Ishikawa (cell line): ENCODE data around the gene ZNF628.

ENCODE experiments used
- CEBPB ChIP-seq: IDR thresholded peaks from 2 replicates; pipeline ENCODE4 v1.6.1; 2012
- CREB1 ChIP-seq: IDR thresholded peaks from 2 replicates; pipeline ENCODE4 v1.6.1; 2012; ENCODE audit warnings: low read depth
- EGR1 ChIP-seq: IDR thresholded peaks from 2 replicates; pipeline ENCODE4 v1.6.1; 2012
- EP300 ChIP-seq: IDR thresholded peaks from 2 replicates; pipeline ENCODE4 v1.6.1; 2012; ENCODE audit warnings: borderline replicate concordance
- FOXM1 ChIP-seq: IDR thresholded peaks from 2 replicates; pipeline ENCODE4 v1.6.1; 2012; ENCODE audit warnings: low read depth, borderline replicate concordance
- MAX ChIP-seq: IDR thresholded peaks from 2 replicates; pipeline ENCODE4 v1.6.1; 2012
- NFIC ChIP-seq: IDR thresholded peaks from 2 replicates; pipeline ENCODE4 v1.6.1; 2012
- RAD21 ChIP-seq: IDR thresholded peaks from 2 replicates; pipeline ENCODE4 v1.6.1; 2012; ENCODE audit warnings: low read depth
- TAF1 ChIP-seq: IDR thresholded peaks from 2 replicates; pipeline ENCODE4 v1.6.1; 2012; ENCODE audit warnings: low read depth, mild to moderate bottlenecking
- TCF12 ChIP-seq: IDR thresholded peaks from 2 replicates; pipeline ENCODE4 v1.6.1; 2012; ENCODE audit warnings: low read depth
- TEAD4 ChIP-seq: IDR thresholded peaks from 2 replicates; pipeline ENCODE4 v1.6.1; 2012
- YY1 ChIP-seq: IDR thresholded peaks from 2 replicates; pipeline ENCODE4 v1.6.1; 2012; ENCODE audit warnings: low read depth
- ZBTB7A ChIP-seq: IDR thresholded peaks from 2 replicates; pipeline ENCODE4 v1.6.1; 2012; ENCODE audit warnings: low read depth
- TF ChIP-seq, protein P1 (sequence below): IDR thresholded peaks from 2 replicates; pipeline ENCODE4 v1.6.1; 2012; ENCODE audit warnings: low read depth, mild to moderate bottlenecking
- TF ChIP-seq, protein P2 (sequence below): IDR thresholded peaks from 2 replicates; pipeline ENCODE4 v1.6.1; 2012

ZNF628 gene

GRCh38 chr19:55493052-55493644 lies 16.7 kb downstream of the ZNF628 start:
- TF ChIP-seq TAF1 = no peak
- TF ChIP-seq EP300 = no peak
- TF ChIP-seq, protein P1, sequence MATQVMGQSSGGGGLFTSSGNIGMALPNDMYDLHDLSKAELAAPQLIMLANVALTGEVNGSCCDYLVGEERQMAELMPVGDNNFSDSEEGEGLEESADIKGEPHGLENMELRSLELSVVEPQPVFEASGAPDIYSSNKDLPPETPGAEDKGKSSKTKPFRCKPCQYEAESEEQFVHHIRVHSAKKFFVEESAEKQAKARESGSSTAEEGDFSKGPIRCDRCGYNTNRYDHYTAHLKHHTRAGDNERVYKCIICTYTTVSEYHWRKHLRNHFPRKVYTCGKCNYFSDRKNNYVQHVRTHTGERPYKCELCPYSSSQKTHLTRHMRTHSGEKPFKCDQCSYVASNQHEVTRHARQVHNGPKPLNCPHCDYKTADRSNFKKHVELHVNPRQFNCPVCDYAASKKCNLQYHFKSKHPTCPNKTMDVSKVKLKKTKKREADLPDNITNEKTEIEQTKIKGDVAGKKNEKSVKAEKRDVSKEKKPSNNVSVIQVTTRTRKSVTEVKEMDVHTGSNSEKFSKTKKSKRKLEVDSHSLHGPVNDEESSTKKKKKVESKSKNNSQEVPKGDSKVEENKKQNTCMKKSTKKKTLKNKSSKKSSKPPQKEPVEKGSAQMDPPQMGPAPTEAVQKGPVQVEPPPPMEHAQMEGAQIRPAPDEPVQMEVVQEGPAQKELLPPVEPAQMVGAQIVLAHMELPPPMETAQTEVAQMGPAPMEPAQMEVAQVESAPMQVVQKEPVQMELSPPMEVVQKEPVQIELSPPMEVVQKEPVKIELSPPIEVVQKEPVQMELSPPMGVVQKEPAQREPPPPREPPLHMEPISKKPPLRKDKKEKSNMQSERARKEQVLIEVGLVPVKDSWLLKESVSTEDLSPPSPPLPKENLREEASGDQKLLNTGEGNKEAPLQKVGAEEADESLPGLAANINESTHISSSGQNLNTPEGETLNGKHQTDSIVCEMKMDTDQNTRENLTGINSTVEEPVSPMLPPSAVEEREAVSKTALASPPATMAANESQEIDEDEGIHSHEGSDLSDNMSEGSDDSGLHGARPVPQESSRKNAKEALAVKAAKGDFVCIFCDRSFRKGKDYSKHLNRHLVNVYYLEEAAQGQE = no peak
- no peak for TF ChIP-seq CEBPB
- no peak for TF ChIP-seq TCF12
- no peak for TF ChIP-seq MAX
- TF ChIP-seq ZBTB7A = no peak
- no peak for TF ChIP-seq EGR1
- TF ChIP-seq FOXM1 = no peak
- TF ChIP-seq RAD21 = no peak
- TF ChIP-seq CREB1 = no peak

- TF ChIP-seq, protein P2, sequence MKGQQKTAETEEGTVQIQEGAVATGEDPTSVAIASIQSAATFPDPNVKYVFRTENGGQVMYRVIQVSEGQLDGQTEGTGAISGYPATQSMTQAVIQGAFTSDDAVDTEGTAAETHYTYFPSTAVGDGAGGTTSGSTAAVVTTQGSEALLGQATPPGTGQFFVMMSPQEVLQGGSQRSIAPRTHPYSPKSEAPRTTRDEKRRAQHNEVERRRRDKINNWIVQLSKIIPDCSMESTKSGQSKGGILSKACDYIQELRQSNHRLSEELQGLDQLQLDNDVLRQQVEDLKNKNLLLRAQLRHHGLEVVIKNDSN = no peak
- TF ChIP-seq, protein P1 = no peak
These were observed 17.3 kb downstream of the ZNF628 start for GRCh38 chr19:55493645-55494171.

- TF ChIP-seq MAX = no peak
These were observed 17.9 kb downstream of the ZNF628 start for GRCh38 chr19:55494172-55494761.

- TF ChIP-seq TCF12 (no peak), CEBPB (no peak)
These were observed 19.4 kb downstream of the ZNF628 start for GRCh38 chr19:55495646-55496349.

DNA sequence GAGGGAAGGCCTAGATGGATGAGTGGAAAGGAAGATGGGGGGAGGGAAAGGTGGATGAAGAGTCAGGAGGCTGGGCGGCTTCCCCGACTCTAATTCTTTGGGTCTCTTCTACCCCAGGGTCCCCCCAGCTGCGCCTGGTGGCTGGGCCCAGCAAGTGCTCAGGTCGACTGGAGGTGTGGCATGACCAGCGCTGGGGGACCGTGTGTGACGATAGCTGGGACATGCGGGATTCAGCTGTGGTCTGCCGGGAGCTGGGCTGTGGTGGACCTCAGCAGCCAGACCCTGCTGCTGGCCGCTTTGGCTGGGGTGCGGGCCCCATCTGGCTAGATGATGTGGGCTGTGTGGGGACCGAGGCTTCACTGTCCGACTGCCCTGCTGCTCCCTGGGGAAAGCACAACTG lies 21.3 kb downstream of the ZNF628 start:
- TF ChIP-seq MAX (no peak), YY1 (no peak), FOXM1 (no peak), RAD21 (no peak), EP300 (no peak), NFIC (no peak), TEAD4 (no peak), EGR1 (no peak), ZBTB7A (no peak), TAF1 (no peak)
- TF ChIP-seq, protein P1 = no peak
